DMS53 (cell line): ENCODE measurements around the gene SETD1B.
"Not testable (repeated sequence)": the region's sequence is repeated elsewhere in the genome, so short reads cannot be mapped to it uniquely, and the experiment has no call there.

Experiments used
- DNase-seq: peaks from one replicate; lab custom pipeline; 2025; lab: John Stamatoyannopoulos, UW

SETD1B gene

DNA sequence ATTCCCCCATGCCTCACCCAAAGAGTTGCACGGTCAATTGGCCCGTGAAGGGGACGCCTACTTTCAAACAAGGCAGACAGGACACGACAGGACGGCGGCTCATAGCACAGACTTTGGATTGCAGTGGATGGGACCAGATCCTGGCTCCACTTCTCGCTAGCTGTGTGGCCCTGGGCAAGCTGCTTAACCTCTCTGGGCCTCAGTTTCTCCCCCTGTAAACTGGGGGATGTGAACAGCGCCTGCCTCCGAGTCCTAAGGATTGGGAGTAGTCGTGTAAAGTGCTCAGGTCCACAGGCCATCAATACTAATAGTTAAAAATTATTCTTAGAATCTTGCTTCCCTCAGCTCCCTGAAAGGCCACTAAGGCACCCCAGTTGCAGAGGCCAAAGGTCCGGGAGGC is 23.4 kb upstream of the SETD1B start:
- no peak for DNase-seq

GRCh38 chr12:121781484-121781997 is 22.3 kb upstream of the SETD1B start:
- DNase-seq, result no peak

DNA sequence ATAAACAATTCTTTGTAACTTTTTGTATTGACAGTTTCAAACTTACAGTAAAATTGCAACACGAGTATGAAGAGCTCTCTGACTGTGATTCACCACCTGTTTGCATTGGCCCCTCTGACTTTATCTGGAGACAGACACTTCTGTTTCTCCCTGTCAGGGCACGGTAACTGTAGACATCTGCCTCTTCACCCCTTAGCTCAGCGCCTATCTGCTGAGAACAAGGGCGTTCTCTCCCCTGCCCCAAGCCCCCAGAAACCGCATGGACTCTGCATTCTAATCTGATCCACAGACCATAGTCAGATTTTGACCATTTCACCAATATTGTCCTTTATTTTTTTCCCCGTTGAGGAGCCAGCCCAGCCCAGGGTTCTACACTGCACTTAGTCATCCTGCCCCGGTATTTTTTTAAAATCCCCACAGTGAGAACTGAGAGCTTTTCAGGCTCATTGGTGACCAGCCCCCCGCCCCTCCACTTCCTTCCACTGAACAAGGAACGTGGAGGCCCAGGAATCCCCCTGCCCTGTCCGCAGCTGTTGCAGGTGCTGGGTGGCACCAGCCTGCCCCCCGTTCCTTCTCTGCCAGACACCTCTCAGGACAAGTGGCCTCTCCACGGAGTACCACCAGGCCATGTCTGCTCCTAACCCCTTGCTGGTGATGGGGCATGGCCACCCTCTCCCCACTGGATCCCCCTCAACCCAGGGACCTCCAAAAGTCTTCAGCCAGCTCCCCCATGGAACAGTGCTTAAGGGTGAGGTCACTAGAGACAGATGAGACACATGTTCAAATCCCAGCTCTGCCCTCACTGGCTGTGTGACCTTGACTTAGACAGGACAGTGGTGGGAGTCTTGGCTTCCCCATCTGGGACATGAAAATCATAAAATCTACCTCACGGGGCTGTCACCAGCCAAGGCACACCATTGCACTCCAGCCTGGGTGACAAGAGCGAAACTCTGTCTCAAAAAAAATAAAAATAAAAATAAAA is 21.5 kb upstream of the SETD1B start:
- DNase-seq, result no peak

DNA sequence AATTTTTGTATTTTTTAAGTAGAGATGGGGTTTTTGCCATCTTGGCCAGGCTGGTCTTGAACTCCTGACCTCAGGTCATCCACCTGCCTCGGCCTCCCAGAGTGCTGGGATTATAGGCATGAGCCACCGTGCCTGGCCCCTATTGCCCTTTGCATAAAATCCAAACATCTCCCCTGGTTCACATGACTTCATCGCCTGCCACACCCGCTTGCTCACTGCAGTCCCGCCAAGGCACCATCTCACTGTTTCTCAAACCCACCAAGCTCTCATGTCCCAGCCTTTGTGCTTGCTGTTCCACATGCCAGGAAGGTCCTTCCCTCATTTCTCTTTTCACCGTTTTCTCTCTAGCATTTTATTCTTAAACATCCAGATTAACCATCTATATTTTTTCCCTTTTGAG is 20.0 kb upstream of the SETD1B start:
- no peak for DNase-seq

- no peak for DNase-seq
Observed at GRCh38 chr12:121784460-121784859, 19.3 kb upstream of the SETD1B start.

GRCh38 chr12:121786440-121786825 is 17.4 kb upstream of the SETD1B start:
- peak; percentile 38 for DNase-seq

DNA sequence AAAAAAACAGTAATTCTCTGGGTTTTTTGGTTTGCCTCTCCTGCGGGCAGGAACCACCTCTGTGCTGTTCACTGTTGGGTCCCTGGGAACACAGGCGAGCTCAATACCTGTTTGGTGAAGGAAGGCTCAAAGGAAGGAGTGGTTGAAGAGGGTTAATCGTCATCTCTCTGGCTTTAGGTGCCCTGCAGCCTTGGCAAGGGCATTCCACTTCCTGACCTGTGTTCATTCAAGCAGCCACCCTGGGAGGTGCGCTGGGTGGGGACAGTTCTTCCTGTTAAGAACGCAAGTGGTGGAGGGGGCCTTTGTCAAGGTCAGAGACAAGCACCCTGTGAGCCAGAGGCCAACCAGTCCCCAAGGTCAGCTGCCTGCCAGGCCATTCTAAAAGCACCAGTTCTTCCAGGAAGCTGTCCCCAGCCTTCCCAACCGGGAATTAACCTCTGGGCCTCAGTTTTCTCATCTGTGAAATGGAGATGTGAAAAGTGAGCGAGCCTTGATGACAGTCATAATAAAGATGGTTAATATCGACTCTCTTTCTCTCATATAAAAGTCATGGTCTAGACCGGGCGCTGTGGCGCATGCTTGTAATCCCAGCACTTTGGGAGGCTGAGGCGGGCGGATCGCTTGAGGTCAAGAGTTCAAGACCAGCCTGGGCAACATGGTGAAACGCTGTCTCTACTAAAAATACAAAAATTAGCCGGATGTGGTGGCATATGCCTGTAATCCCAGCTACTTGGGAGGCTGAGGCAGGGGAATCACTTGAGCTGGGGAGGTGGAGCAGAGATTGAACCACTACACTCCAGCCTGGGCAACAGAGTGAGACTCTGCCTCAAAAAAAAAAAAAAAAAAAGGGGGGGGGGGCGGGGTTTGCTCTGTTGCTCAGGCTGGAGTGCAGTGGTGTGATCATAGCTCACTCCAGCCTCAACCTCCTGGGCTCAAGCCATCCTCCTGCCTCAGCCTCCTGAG is 16.5 kb upstream of the SETD1B start:
- no peak for DNase-seq

GRCh38 chr12:121788176-121788818 is 15.5 kb upstream of the SETD1B start:
- DNase-seq, result no peak

GRCh38 chr12:121789233-121789781 is 14.5 kb upstream of the SETD1B start:
- DNase-seq, result no peak

GRCh38 chr12:121789800-121790728 is 13.7 kb upstream of the SETD1B start:
- DNase-seq, result no peak

DNA sequence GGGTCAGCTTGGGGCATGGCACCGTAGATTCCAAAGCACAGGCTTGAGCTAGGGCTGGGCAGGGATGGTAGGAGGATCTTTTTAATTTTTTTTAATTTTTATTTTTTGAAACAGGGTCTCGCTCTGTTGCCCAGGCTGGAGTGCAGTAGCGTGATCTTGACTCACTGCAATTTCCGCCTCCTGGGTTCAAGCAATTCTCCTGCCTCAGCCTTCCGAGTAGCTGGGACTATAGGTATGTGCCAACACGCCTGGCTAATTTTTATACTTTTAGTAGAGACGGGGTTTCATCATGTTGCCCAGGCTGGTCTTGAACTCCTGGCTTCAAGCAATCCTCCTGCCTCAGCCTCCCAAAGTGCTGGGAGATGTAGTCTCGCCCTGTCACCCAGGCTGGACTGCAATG is 13.0 kb upstream of the SETD1B start:
- not testable (repeated sequence) for DNase-seq

- DNase-seq, result no peak
Observed at GRCh38 chr12:121791671-121792551, 11.9 kb upstream of the SETD1B start.

DNA sequence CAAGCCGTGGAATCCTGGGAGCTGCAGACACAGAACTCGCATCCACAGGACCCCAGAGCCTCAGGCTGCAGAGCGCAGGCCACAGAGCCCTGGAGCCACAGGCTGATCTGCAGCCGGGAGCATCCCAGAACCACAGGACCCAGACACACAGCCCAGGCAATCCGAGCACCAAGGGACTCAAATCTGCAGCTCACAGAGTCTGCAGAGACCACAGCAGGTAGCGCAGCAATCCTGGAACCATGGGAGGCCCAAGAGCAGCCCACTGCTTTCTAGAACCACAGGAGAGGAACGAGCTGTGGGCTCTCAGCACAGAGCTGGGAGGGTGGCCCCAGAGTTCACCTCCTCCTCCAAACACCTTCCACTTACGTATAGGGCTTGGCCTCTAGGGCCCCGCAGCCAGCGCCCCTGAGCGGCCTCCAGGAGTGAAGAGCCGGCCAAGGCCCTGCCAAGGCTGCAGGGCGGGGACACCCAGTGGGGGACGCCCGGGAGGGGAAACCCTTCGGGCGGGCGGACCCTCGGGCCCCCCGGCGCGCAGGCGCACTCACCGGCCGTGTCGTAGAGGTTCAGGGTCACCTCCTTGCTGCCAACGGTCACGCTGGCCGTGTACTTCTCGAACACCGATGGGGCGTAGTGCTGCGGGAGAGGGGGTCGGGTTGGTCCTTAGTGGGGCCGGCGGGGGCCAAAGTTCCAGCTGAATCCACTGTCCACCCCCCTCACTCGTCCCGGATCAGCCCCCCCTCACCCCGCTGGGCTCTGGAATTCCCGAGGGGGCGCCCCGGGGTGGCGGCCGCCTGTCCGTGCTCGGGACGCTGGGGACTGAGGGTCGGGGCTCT is 11.0 kb upstream of the SETD1B start:
- DNase-seq, result no peak

GRCh38 chr12:121793440-121793837 is 10.4 kb upstream of the SETD1B start, which contains the start of gene RHOF:
TSS of gene RHOF (minus strand) at chr12:121793688. CDS start at chr12:121793633, 55 bp downstream.
- peak; percentile 73 for DNase-seq

GRCh38 chr12:121793838-121794533 is 9.8 kb upstream of the SETD1B start:
- DNase-seq, result peak; percentile 95

- peak; percentile 78 for DNase-seq
Observed at GRCh38 chr12:121794534-121795033, 9.2 kb upstream of the SETD1B start.
